ENCODE data around the gene GPRC6A. TPM values are rescaled to one million over a fixed set of nuclear protein-coding genes. Genes with fewer than 3 reads are reported as not detected.
A peak's percentile ranks its signal among the peaks of the same experiment; 100 is the strongest.

GPRC6A gene
- total and polyA plus RNA-seq, 3 donors from 2014 or later = 0.16 TPM; not detected in 2

DNA sequence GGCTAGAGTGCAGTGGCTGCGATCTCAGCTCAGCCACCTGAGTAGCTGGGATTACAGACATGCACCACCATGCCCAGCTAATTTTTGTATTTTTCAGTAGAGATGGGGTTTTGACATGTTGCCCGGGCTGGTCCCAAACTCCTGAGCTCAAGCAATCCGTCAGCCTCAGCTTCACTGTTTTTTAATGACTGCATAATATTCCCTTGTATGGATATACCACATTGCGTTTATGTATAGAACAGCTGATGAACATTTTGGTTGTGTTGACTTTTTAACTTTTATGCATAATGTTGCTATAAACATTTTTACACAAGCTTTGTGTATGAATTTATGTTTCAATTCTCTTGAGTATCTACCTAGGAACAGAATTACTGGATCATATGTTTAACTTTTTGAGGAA is 43.9 kb upstream of the GPRC6A start:
- no peaks in the 10 kb centered on the region for H3K27me3 ChIP-seq

DNA sequence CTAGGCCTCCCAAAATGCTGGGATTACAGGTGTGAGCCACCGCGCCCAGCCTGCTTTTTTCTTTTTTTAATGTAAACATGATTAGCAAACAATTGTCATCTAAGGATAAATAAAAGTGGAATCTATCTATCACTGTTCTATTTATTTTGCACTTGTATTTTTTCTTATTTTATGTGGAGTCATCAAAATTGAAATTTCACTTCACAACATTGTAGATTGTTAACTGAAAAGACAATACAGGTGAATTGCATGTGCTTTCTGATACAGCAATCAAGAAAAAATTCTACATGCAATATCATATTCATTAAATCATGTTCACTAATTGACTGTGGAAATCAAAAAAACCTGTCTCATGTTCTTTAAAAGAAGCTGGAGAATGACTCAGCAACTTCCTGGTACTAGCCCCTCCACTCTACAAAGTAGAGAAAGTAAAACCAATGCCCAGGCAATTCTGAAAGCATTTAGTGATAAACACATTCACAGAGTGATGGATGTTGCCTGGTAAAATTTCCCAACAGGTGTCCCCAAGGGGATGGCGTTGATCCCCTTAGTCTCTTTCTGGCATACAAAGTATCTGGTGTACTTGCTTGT is 37.5 kb upstream of the GPRC6A start:
- H3K4me1 ChIP-seq = no peaks in the 10 kb centered on the region
- DNase-seq = no peak
- intact Hi-C loops (cut with DNase I; ENCODE audit: low total_unique reads) = no loop called here
- H3K36me3 ChIP-seq (ENCODE audit: low read depth, missing control alignments) = no peaks in the 10 kb centered on the region
- no peak overlapping the region for H3K27ac ChIP-seq
- TF ChIP-seq POLR2A (IDR thresholded peaks at IDR 0.05) = no peak
- TF ChIP-seq, protein P1, sequence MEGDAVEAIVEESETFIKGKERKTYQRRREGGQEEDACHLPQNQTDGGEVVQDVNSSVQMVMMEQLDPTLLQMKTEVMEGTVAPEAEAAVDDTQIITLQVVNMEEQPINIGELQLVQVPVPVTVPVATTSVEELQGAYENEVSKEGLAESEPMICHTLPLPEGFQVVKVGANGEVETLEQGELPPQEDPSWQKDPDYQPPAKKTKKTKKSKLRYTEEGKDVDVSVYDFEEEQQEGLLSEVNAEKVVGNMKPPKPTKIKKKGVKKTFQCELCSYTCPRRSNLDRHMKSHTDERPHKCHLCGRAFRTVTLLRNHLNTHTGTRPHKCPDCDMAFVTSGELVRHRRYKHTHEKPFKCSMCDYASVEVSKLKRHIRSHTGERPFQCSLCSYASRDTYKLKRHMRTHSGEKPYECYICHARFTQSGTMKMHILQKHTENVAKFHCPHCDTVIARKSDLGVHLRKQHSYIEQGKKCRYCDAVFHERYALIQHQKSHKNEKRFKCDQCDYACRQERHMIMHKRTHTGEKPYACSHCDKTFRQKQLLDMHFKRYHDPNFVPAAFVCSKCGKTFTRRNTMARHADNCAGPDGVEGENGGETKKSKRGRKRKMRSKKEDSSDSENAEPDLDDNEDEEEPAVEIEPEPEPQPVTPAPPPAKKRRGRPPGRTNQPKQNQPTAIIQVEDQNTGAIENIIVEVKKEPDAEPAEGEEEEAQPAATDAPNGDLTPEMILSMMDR (IDR thresholded peaks at IDR 0.05) = no peak
- H3K4me3 ChIP-seq = no peak overlapping the region
- H3K27me3 ChIP-seq = no peaks in the 10 kb centered on the region
- H3K9me3 ChIP-seq = no peaks in the 10 kb centered on the region
- WGBS, 2 donors = 92 to 100% methylated on average over 3 of the region's 3 CpGs

More for the DNA sequence above, 43.9 kb upstream of the GPRC6A start:
- TF ChIP-seq POLR2A (IDR thresholded peaks at IDR 0.05) = no peak
- TF ChIP-seq, protein P1 (IDR thresholded peaks at IDR 0.05) = no peak
- H3K27ac ChIP-seq = no peak overlapping the region
- H3K9me3 ChIP-seq = no peaks in the 10 kb centered on the region
- intact Hi-C loops (cut with DNase I; ENCODE audit: low total_unique reads) = no loop called here
- H3K4me3 ChIP-seq = no peak overlapping the region
- H3K4me1 ChIP-seq = no peaks in the 10 kb centered on the region
- DNase-seq = no peak
- 86 to 89% methylated on average over 4 of the region's 4 CpGs for WGBS, 2 donors
- no peaks in the 10 kb centered on the region for H3K36me3 ChIP-seq (ENCODE audit: low read depth, missing control alignments)

DNA sequence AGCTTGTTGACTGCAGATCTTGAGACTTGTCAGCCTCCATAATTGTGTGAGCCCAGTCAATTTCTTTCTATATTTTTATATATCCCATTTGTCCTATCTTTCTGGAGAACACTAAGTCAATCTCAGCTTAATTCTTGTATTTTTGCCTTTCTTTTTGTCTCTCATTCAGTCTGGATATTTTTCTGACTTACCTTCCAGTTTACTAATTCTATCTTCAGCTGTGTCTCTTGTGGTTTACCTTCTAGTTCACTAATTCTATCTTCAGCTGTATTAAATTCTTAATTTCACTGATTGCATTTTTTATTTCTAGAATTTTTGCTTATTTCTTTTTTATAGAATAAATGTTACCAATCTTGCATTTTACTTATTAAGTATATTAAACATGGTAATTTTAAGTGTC is 30.4 kb upstream of the GPRC6A start:
- TF ChIP-seq POLR2A (IDR thresholded peaks at IDR 0.05) = no peak
- TF ChIP-seq, protein P1 (IDR thresholded peaks at IDR 0.05) = no peak
- Histone ChIP-seq H3K27ac (no peak overlapping the region), H3K36me3 (ENCODE audit: low read depth, missing control alignments) (no peaks in the 10 kb centered on the region), H3K4me3 (no peak overlapping the region), H3K4me1 (no peaks in the 10 kb centered on the region), H3K9me3 (peaks cover 5% of the 10 kb centered on the region), H3K27me3 (no peaks in the 10 kb centered on the region)
- intact Hi-C loops (cut with DNase I; ENCODE audit: low total_unique reads) = no loop called here
- DNase-seq = no peak

DNA sequence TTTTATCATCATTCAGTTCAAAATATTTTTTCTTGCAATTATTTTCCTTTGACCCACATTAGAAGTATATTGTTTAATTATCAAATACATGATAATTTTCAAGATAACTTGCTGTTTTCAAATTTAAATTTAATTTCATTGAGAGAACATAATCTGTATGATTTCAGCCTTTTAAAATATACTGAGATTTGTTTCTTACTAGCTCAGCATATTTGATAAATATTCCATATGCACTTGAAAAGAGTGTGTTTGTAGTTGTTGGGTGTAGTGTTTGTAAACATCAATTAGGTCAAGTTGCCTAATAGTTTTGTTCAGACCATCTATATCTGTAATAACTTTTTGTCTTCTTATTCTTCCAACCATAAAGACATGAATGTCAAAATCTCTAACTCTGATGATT is 29.2 kb upstream of the GPRC6A start:
- TF ChIP-seq, protein P1 (IDR thresholded peaks at IDR 0.05) = no peak
- no peak for TF ChIP-seq POLR2A (IDR thresholded peaks at IDR 0.05)
- DNase-seq = no peak
- peaks cover 5% of the 10 kb centered on the region for H3K9me3 ChIP-seq
- no peak overlapping the region for H3K4me3 ChIP-seq
- no peak overlapping the region for H3K27ac ChIP-seq
- no peaks in the 10 kb centered on the region for H3K27me3 ChIP-seq
- no peaks in the 10 kb centered on the region for H3K4me1 ChIP-seq
- intact Hi-C loops (cut with DNase I; ENCODE audit: low total_unique reads) = no loop called here
- no peaks in the 10 kb centered on the region for H3K36me3 ChIP-seq (ENCODE audit: low read depth, missing control alignments)

DNA sequence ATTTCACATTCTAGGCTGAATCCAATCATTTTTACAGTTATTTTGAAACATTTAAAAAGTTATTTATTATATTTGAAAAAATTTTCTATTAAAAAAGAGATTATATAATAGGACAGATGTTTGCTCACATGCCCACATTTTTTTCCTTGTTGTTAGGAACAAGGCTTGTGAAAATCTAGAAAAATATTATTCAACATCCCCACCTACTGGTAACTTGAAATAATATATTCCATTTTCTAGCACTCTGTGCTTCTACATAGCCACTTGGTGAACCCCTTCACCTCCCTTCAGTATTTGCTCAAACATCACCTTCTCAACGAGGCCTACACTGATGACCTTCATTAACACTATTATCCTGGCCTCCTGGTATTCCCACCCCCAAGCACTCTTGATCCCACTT is 18.3 kb upstream of the GPRC6A start:
- H3K36me3 ChIP-seq (ENCODE audit: low read depth, missing control alignments) = no peaks in the 10 kb centered on the region
- TF ChIP-seq, protein P1 (IDR thresholded peaks at IDR 0.05) = peak in 2 of 3 experiments; percentile 9 to 25
- no peak for TF ChIP-seq POLR2A (IDR thresholded peaks at IDR 0.05)
- H3K4me3 ChIP-seq = no peak overlapping the region
- DNase-seq = no peak
- no peaks in the 10 kb centered on the region for H3K27me3 ChIP-seq
- intact Hi-C loops (cut with DNase I; ENCODE audit: low total_unique reads) = no loop called here
- no peaks in the 10 kb centered on the region for H3K9me3 ChIP-seq
- no peak overlapping the region for H3K27ac ChIP-seq
- WGBS, 2 donors = 22 to 44% methylated on average over 1 of the region's 1 CpG
- no peaks in the 10 kb centered on the region for H3K4me1 ChIP-seq
